ENCODE data around the gene SERTAD3.

DNA sequence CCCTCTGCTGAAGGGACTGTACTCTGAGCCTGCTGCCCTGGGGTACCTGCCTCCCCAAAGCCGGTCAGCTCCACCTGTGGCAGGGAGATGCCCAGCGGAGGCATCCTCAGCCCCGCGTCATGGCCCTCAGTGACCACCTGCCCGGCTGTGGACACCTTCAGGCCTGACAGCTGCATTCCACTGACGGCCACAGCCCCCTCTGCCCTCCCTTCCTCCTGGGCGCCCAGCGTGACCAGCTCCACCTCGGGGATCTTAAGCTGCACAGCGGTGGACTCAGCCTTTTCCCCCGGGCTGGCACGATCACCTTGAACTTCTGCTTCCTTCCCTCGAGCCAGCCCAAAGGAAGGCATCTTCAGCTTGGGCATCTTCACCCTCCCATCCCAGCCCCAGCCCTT is 49.3 kb downstream of the SERTAD3 start:
- TF ChIP-seq POLR2A (IDR thresholded peaks at IDR 0.05): no peak
- no peak for TF ChIP-seq CTCF (IDR thresholded peaks at IDR 0.05)
- no peak for TF ChIP-seq POLR2AphosphoS5 (IDR thresholded peaks at IDR 0.05)
